Prostate gland (tissue), 2 donors: Measurements from ENCODE around the gene ZCCHC2.

Experiments
- POLR2AphosphoS5 ChIP-seq: sonication (generic); formaldehyde crosslinking; IDR thresholded peaks from one replicate; pipeline ENCODE4 v1.6.1; 2017; ENCODE audit warnings: antibody characterized with exemption
- TF ChIP-seq, protein P1 (sequence below), 4 experiments: fragments of 200-600 bp in 2 of 4; fragments of 450-650 bp in 2 of 4; sonication (generic) in 2 of 4; IDR thresholded peaks; 1 replicate in 3 of 4; 2 replicates in 1 of 4; pipeline ENCODE4 v1.5.1; 2016 to 2019; ENCODE audit warnings: antibody characterized with exemption in 4 of 4, mild to moderate bottlenecking in 2 of 4, moderate library complexity in 2 of 4

DNA sequence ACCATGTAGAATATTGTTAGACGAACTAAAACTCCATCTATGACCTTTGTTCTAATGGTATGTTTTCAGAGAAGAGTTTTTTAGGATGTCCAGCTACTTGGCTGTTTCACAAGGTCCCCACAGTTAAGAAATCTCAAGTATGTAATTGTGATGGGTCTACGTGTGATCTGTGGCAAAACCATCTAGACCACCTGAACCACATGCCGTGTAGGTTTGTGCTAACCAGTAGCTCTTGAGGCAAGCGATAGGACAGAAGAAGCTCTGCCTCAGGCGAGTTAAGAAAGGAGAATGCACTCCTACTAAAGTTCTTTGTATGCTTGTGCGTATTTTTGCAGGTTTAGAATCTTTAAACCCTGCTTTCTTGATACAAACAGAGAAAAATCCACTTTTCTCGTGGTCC, 13.2 kb downstream of the ZCCHC2 start:
- TF ChIP-seq, protein P1, sequence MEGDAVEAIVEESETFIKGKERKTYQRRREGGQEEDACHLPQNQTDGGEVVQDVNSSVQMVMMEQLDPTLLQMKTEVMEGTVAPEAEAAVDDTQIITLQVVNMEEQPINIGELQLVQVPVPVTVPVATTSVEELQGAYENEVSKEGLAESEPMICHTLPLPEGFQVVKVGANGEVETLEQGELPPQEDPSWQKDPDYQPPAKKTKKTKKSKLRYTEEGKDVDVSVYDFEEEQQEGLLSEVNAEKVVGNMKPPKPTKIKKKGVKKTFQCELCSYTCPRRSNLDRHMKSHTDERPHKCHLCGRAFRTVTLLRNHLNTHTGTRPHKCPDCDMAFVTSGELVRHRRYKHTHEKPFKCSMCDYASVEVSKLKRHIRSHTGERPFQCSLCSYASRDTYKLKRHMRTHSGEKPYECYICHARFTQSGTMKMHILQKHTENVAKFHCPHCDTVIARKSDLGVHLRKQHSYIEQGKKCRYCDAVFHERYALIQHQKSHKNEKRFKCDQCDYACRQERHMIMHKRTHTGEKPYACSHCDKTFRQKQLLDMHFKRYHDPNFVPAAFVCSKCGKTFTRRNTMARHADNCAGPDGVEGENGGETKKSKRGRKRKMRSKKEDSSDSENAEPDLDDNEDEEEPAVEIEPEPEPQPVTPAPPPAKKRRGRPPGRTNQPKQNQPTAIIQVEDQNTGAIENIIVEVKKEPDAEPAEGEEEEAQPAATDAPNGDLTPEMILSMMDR (IDR thresholded peaks at IDR 0.05), result no peak
- TF ChIP-seq POLR2AphosphoS5, result no peak
